Endothelial cell (in vitro differentiated cells): Measurements from ENCODE around the gene MMRN2. TPM values are rescaled to one million over a fixed set of nuclear protein-coding genes. Genes with fewer than 3 reads are reported as not detected.
A peak's percentile ranks its signal among the peaks of the same experiment; 100 is the strongest.

ENCODE experiments used
- DNase-seq: peaks from one replicate; pipeline ENCODE4 v3.0.0; 2021; ENCODE audit warnings: low spot score
- H3K27ac Mint-ChIP-seq: one replicate; pipeline ENCODE4 v1.8.0; 2021; ENCODE audit warnings: mixed read lengths, inconsistent platforms; ENCODE audit not compliant: unreplicated experiment
- H3K27me3 Mint-ChIP-seq: one replicate; pipeline ENCODE4 v1.8.0; 2021; ENCODE audit warnings: mild to moderate bottlenecking, moderate library complexity, mixed read lengths, inconsistent platforms; ENCODE audit not compliant: unreplicated experiment
- H3K36me3 Mint-ChIP-seq: one replicate; pipeline ENCODE4 v1.8.0; 2021; ENCODE audit warnings: mild to moderate bottlenecking, low read depth, mixed read lengths, inconsistent platforms; ENCODE audit not compliant: unreplicated experiment
- H3K4me1 Mint-ChIP-seq: one replicate; pipeline ENCODE4 v1.8.0; 2021; ENCODE audit warnings: mild to moderate bottlenecking, mixed read lengths, inconsistent platforms; ENCODE audit not compliant: unreplicated experiment
- H3K4me3 Mint-ChIP-seq: one replicate; pipeline ENCODE4 v1.8.0; 2021; ENCODE audit warnings: mild to moderate bottlenecking, mixed read lengths, inconsistent platforms; ENCODE audit not compliant: unreplicated experiment
- H3K9me3 Mint-ChIP-seq: one replicate; pipeline ENCODE4 v1.8.0; 2021; ENCODE audit warnings: mixed read lengths, inconsistent platforms; ENCODE audit not compliant: unreplicated experiment
- total RNA-seq: library from RNA; stranded (reverse); fragmentation: NEBNext Ultra II Directional; extraction: Animal tissue kit (Norgen Biotek cat#: 25700); gene quantifications from one replicate; pipeline ENCODE4 v1.2.1, GENCODE V29; 2021; ENCODE audit not compliant: unreplicated experiment
- TF ChIP-seq, protein P1 (sequence below): fragments of 200-600 bp; sonication (generic); IDR thresholded peaks from one replicate; pipeline ENCODE4 v1.5.0; 2021; ENCODE audit warnings: antibody characterized with exemption; ENCODE audit not compliant: unreplicated experiment

The MMRN2 gene
- total RNA-seq, 1 donor from 2014 or later = 563 TPM

DNA sequence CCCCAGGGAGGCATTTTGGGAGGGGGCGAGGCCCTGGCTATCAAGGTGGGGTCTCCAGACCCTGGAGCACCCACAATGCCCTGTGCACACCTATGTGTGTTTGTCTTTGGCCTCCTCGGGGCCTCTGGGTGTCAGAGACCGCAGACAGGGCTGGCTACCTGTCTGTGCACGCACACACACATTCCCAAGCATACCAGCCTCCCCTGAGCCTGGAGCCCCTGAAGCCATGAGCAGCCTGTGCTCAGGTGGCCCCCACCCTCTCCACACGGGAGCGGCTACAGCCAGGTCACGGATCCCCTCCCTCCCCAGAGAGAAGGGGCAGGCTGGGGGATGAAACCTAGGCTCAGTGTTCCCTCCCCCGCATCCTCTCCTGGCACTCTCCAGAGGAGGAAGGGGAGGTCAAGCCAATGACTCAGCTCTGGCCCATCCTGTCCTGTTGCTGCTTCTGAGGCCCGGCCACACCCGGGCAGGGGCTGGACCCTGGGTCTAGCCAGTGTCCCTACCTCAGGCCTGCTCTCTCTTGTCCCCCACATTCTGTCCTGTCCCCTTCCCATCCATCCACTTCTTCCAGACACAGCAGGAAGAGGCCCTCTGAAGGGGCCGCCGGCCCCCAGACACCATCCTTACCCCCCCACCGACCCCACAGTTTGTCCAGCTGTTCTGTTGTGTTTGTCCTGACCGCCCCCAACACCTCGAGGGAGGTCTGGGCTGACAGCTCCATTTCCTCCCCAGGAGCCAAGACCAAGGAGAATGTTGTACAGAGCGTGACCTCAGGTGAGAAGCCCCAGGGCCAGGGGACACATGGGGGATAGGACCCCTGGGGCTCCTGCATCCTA lies 1.7 kb upstream of the MMRN2 start:
- TF ChIP-seq, protein P1, sequence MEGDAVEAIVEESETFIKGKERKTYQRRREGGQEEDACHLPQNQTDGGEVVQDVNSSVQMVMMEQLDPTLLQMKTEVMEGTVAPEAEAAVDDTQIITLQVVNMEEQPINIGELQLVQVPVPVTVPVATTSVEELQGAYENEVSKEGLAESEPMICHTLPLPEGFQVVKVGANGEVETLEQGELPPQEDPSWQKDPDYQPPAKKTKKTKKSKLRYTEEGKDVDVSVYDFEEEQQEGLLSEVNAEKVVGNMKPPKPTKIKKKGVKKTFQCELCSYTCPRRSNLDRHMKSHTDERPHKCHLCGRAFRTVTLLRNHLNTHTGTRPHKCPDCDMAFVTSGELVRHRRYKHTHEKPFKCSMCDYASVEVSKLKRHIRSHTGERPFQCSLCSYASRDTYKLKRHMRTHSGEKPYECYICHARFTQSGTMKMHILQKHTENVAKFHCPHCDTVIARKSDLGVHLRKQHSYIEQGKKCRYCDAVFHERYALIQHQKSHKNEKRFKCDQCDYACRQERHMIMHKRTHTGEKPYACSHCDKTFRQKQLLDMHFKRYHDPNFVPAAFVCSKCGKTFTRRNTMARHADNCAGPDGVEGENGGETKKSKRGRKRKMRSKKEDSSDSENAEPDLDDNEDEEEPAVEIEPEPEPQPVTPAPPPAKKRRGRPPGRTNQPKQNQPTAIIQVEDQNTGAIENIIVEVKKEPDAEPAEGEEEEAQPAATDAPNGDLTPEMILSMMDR = no peak
- H3K27me3 Mint-ChIP-seq = peaks cover 17% of the 10 kb centered on the region
- peak overlapping the region; percentile 88 for H3K27ac Mint-ChIP-seq
- DNase-seq = no peak
- no peaks in the 10 kb centered on the region for H3K9me3 Mint-ChIP-seq
- H3K4me3 Mint-ChIP-seq = peak overlapping the region; percentile 67
- peaks cover 33% of the 10 kb centered on the region for H3K4me1 Mint-ChIP-seq
- H3K36me3 Mint-ChIP-seq = peaks cover 5% of the 10 kb centered on the region

DNA sequence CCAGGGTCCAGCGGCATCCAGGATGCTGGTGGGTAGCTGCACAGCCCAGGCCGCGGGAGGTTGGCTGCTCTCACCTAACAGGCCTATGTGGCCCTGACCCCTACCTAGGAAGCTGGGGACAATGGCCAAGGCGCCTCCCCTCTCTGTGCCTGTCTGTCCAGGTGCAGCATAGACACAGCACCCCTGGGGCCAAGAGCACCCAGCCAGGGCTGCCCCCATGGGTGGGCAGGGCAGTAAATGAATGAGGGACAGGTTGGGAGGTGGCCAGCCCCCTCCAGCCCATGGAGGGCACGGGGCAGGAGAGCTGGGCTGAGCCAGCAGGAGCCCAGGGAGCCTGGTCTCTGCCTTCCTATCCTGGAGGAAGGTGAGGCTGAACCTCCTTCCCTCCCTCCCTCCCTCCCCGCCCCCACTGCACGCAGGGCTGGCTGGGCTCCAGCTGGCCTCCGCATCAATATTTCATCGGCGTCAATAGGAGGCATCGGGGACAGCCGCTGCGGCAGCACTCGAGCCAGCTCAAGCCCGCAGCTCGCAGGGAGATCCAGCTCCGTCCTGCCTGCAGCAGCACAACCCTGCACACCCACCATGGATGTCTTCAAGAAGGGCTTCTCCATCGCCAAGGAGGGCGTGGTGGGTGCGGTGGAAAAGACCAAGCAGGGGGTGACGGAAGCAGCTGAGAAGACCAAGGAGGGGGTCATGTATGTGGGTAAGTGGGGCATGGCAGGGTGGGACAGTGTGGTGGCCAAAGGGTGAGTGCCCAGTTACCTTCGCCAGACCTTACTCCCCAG lies 893 bp upstream of the MMRN2 start, which contains the start of gene SNCG:
Gene SNCG, plus strand, starts transcription at position 484 of the 785 bp plus-strand sequence. Its CDS starts 99 bp downstream, at position 583.
- Mint-ChIP-seq H3K9me3 (no peaks in the 10 kb centered on the region), H3K36me3 (peaks cover 11% of the 10 kb centered on the region), H3K4me1 (peaks cover 41% of the 10 kb centered on the region), H3K27me3 (peaks cover 17% of the 10 kb centered on the region), H3K27ac (peak within 1 kb of the TSS; percentile 97), H3K4me3 (peak within 1 kb of the TSS; percentile 98)
- TF ChIP-seq, protein P1 = no peak
- DNase-seq = no peak

DNA sequence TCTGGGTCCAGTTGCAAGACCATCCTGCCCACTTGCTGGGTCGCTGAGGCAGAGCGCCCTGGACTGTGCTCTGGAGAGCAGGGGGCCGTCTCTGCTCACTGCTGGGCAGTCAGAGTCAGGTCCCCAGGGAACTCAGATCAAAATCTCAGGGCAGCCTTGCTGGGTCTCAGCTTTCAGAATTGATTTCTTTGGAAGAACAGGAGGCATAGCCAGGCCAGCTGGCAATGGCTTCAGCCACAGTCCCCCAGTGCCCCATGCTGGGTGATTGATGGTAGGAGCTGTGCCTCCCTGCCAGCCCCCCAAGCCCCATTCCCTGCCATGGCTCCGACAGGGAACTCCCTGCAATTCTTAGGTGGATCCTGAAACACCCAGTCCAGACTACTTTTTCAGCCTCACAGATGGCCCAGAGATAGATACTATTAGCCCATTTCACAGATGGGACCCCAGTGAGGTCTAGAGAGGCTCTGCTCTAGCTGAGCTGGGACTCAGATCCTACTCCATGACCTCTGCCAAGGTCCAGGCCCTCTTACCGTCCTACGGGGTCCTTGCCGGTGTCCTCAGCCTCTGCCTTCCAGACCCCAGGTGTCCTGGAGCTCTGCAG lies 467 bp downstream of the MMRN2 start:
- Mint-ChIP-seq H3K27me3 (peaks cover 17% of the 10 kb centered on the region), H3K4me3 (peak overlapping the region; percentile 98), H3K9me3 (no peaks in the 10 kb centered on the region), H3K4me1 (peaks cover 53% of the 10 kb centered on the region), H3K27ac (peak overlapping the region; percentile 97), H3K36me3 (peaks cover 24% of the 10 kb centered on the region)
- TF ChIP-seq, protein P1 = no peak
- no peak for DNase-seq

DNA sequence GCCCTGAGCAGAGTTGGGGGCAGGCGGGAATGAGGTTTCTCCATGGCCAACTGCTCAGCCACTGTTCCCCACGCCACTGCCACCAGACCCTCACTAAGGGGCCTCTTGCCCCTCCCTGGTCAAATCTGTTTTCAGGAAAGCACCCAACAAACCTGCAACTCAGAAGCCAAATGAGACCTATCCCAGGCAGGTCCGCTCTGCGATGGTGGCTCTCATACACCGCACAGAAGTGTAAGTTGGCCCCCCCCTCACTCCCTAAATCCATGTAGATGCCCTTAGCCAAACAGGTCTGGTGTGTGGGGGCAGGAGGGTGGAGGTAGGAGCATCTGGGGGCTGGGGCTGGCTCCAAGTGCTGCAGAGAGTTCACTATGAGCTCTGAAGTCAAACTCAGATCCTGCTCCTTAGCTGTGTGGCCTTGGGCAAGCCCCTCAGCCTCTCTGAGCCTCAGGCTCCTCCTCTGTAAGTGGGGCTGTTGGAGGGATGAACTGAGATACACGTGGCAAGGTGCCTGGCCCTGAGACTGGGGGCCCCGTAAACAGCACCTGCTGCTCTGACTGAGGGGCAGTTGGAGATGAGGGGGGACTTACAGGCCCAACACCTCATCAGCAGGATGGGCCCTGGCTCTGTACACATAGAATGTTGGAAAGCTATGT lies 1.1 kb downstream of the MMRN2 start:
- H3K4me3 Mint-ChIP-seq = peak overlapping the region; percentile 98
- H3K36me3 Mint-ChIP-seq = peaks cover 28% of the 10 kb centered on the region

More for the DNA sequence above, 1.1 kb downstream of the MMRN2 start:
- DNase-seq = no peak
- TF ChIP-seq, protein P1 = no peak
- peaks cover 57% of the 10 kb centered on the region for H3K4me1 Mint-ChIP-seq
- H3K27me3 Mint-ChIP-seq = peaks cover 15% of the 10 kb centered on the region
- peak overlapping the region; percentile 97 for H3K27ac Mint-ChIP-seq
- no peaks in the 10 kb centered on the region for H3K9me3 Mint-ChIP-seq
